ENCODE measurements around the gene LRBA. TPM values are rescaled to one million over a fixed set of nuclear protein-coding genes. Genes with fewer than 3 reads are reported as not detected.

Gene LRBA
- total and polyA plus RNA-seq, 8 donors: 7.3 to 156 (median 73.9) TPM

- Histone ChIP-seq H3K36me3 (no peaks in the 10 kb centered on the region), H3K4me3 (no peak overlapping the region), H3K9me3 (no peaks in the 10 kb centered on the region), H3K27me3 (no peaks in the 10 kb centered on the region), H3K4me1 (peaks cover 0 to 39% (median 0%) of the 10 kb centered on the region in 4 donors), H3K27ac (no peak overlapping the region)
- intact Hi-C loops (cut with DNase I; ENCODE audit: low total_unique reads): no loop called here
- no peak for DNase-seq
- TF ChIP-seq EP300 (IDR thresholded peaks at IDR 0.05): no peak
- TF ChIP-seq CTCF (IDR thresholded peaks at IDR 0.05): no peak
- no peak for TF ChIP-seq POLR2A (IDR thresholded peaks at IDR 0.05)
- no peak for TF ChIP-seq POLR2AphosphoS5 (IDR thresholded peaks at IDR 0.05)
These were observed 72.0 kb downstream of the LRBA start for GRCh38 chr4:150943126-150943525.

GRCh38 chr4:150942539-150942938, 72.5 kb downstream of the LRBA start:
- TF ChIP-seq EP300 (IDR thresholded peaks at IDR 0.05): no peak
- no peak for TF ChIP-seq POLR2A (IDR thresholded peaks at IDR 0.05)
- TF ChIP-seq CTCF (IDR thresholded peaks at IDR 0.05): no peak
- no peak for TF ChIP-seq POLR2AphosphoS5 (IDR thresholded peaks at IDR 0.05)
- intact Hi-C loops (cut with DNase I; ENCODE audit: low total_unique reads): no loop called here
- no peak for DNase-seq
- Histone ChIP-seq H3K9me3 (no peaks in the 10 kb centered on the region), H3K36me3 (no peaks in the 10 kb centered on the region), H3K27ac (no peak overlapping the region), H3K27me3 (no peaks in the 10 kb centered on the region), H3K4me1 (peaks cover 0 to 39% (median 0%) of the 10 kb centered on the region in 4 donors), H3K4me3 (no peak overlapping the region)

GRCh38 chr4:150940123-150940522, 75.0 kb downstream of the LRBA start:
- Histone ChIP-seq H3K9me3 (no peaks in the 10 kb centered on the region), H3K27ac (no peak overlapping the region), H3K36me3 (no peaks in the 10 kb centered on the region), H3K4me1 (peaks cover 0 to 30% (median 0%) of the 10 kb centered on the region in 4 donors), H3K27me3 (no peaks in the 10 kb centered on the region), H3K4me3 (no peak overlapping the region)
- TF ChIP-seq POLR2A (IDR thresholded peaks at IDR 0.05) (no peak), EP300 (IDR thresholded peaks at IDR 0.05) (no peak), POLR2AphosphoS5 (IDR thresholded peaks at IDR 0.05) (no peak), CTCF (IDR thresholded peaks at IDR 0.05) (no peak)
- DNase-seq: no peak
- intact Hi-C loops (cut with DNase I; ENCODE audit: low total_unique reads): no loop called here

GRCh38 chr4:150939530-150939929, 75.6 kb downstream of the LRBA start:
- 90 to 95% (median 93%) methylated on average over 3 of the region's 3 CpGs for WGBS, 5 donors
- Histone ChIP-seq H3K4me3 (no peak overlapping the region), H3K4me1 (peaks cover 0 to 26% (median 0%) of the 10 kb centered on the region in 4 donors), H3K36me3 (no peaks in the 10 kb centered on the region), H3K9me3 (no peaks in the 10 kb centered on the region), H3K27me3 (no peaks in the 10 kb centered on the region), H3K27ac (no peak overlapping the region)
- intact Hi-C loops (cut with DNase I; ENCODE audit: low total_unique reads): no loop called here
- TF ChIP-seq EP300 (IDR thresholded peaks at IDR 0.05) (no peak), POLR2A (IDR thresholded peaks at IDR 0.05) (no peak), POLR2AphosphoS5 (IDR thresholded peaks at IDR 0.05) (no peak), CTCF (IDR thresholded peaks at IDR 0.05) (no peak)
- no peak for DNase-seq

Data from stomach (tissue), 9 donors.